Keratinocyte (primary cell): Measurements from ENCODE around the gene RFX8. TPM values are rescaled to one million over a fixed set of nuclear protein-coding genes. Genes with fewer than 3 reads are reported as not detected.

ENCODE experiments used
- DNase-seq: peaks from one replicate; pipeline ENCODE4 v3.0.0-alpha.2; 2011; ENCODE audit warnings: low read depth, missing footprints, low spot score
- FAIRE-seq: peaks from 2 replicates; lab custom pipeline; 2011; peaks lifted over from hg19 to GRCh38; lab: Jason Lieb, UNC
- H2AFZ ChIP-seq: 2 replicates; pipeline ENCODE4 v1.6.0; 2012; ENCODE audit warnings: low read length, control low read depth, inconsistent platforms; ENCODE audit not compliant: control insufficient read depth
- H3K27ac ChIP-seq: 2 replicates; pipeline ENCODE4 v1.5.1; 2011; ENCODE audit warnings: low read length; ENCODE audit not compliant: control insufficient read depth, insufficient read depth
- H3K27me3 ChIP-seq: 3 replicates; pipeline ENCODE4 v1.6.0; 2011; ENCODE audit warnings: low read length; ENCODE audit not compliant: control insufficient read depth, insufficient read depth; ENCODE audit errors: extremely low read depth
- H3K36me3 ChIP-seq, 2 experiments: 2 replicates in 1 of 2; 3 replicates in 1 of 2; pipeline ENCODE4 v1.5.1; 2011; ENCODE audit warnings: low read length in 2 of 2, mild to moderate bottlenecking in 1 of 2; ENCODE audit not compliant: control insufficient read depth in 2 of 2, insufficient read depth in 2 of 2; ENCODE audit errors: extremely low read depth in 1 of 2
- H3K4me1 ChIP-seq: 3 replicates; pipeline ENCODE4 v1.5.1; 2011; ENCODE audit warnings: low read length; ENCODE audit not compliant: control insufficient read depth, insufficient read depth; ENCODE audit errors: extremely low read depth
- H3K4me2 ChIP-seq: 3 replicates; pipeline ENCODE4 v1.6.0; 2011; ENCODE audit warnings: low read depth, low read length; ENCODE audit not compliant: control insufficient read depth, insufficient read depth; ENCODE audit errors: extremely low read depth
- H3K4me3 ChIP-seq, 3 experiments: fragments of 200-600 bp in 1 of 3; sonication (generic) in 1 of 3; 2 replicates in 2 of 3; 3 replicates in 1 of 3; pipeline ENCODE4 v1.5.1; 2011 to 2016; ENCODE audit warnings: low read length in 3 of 3, mild to moderate bottlenecking in 3 of 3, control low read depth in 2 of 3, inconsistent platforms in 1 of 3, low read depth in 1 of 3, mixed read lengths in 1 of 3, mixed run types in 1 of 3, moderate library complexity in 1 of 3; ENCODE audit not compliant: control insufficient read depth in 2 of 3, insufficient read depth in 2 of 3; ENCODE audit errors: extremely low read depth in 1 of 3
- H3K79me2 ChIP-seq: 2 replicates; pipeline ENCODE4 v1.6.0; 2012; ENCODE audit warnings: low read length; ENCODE audit not compliant: control insufficient read depth, insufficient read depth
- H3K9ac ChIP-seq: 3 replicates; pipeline ENCODE4 v1.6.0; 2011; ENCODE audit warnings: low read length; ENCODE audit not compliant: control insufficient read depth, insufficient read depth; ENCODE audit errors: extremely low read depth
- H3K9me1 ChIP-seq: 3 replicates; pipeline ENCODE4 v1.6.0; 2011; ENCODE audit warnings: low read length; ENCODE audit not compliant: control insufficient read depth, insufficient read depth; ENCODE audit errors: extremely low read depth
- H3K9me3 ChIP-seq: 2 replicates; pipeline ENCODE4 v1.5.1; 2012; ENCODE audit warnings: low read depth, low read length; ENCODE audit not compliant: control insufficient read depth
- H4K20me1 ChIP-seq: 3 replicates; pipeline ENCODE4 v1.6.0; 2011; ENCODE audit warnings: low read length; ENCODE audit not compliant: control insufficient read depth, insufficient read depth; ENCODE audit errors: extremely low read depth
- EZH2 ChIP-seq: IDR thresholded peaks from one replicate; pipeline ENCODE4 v1.6.1; 2012; ENCODE audit warnings: inconsistent platforms, mild to moderate bottlenecking, low read length, moderate library complexity
- dilution Hi-C: fragments of 300-500 bp; cut with MboI; formaldehyde crosslinking; loops from one replicate; pipeline ENCODE4 v1.7.0; 2020; ENCODE audit warnings: low sequenced_read_pairs; ENCODE audit not compliant: extremely low pct_ligation_motif_present
- polyA plus RNA-seq, 5 experiments: library from polyadenylated mRNA; depleted of rRNA in 3 of 5; stranded (reverse) in 3 of 5; stranded (forward) in 1 of 5; unstranded in 1 of 5; fragments of >200 nt; gene quantifications; 1 replicate in 1 of 5; 2 replicates in 3 of 5; 3 replicates in 1 of 5; pipeline versions ENCODE4 v1.2.1 to v1.2.3, GENCODE V29; 2011 to 2012; ENCODE audit warnings: missing spikeins in 2 of 5, low read depth in 1 of 5, low replicate concordance in 1 of 5
- TF ChIP-seq, protein P1 (sequence below), 3 experiments: IDR thresholded peaks in 1 of 3; conservative IDR thresholded peaks in 1 of 3; optimal IDR thresholded peaks in 1 of 3; 2 replicates in 2 of 3; 3 replicates in 1 of 3; pipeline versions ENCODE3 to v1.5.1; 2011; ENCODE audit warnings: low read length in 3 of 3, mild to moderate bottlenecking in 3 of 3, moderate library complexity in 2 of 3, control low read depth in 1 of 3, inconsistent platforms in 1 of 3; ENCODE audit not compliant: insufficient read depth in 2 of 3; ENCODE audit errors: extremely low read depth in 1 of 3

Gene RFX8
- polyA plus RNA-seq, 1 donor (not counting 4 experiments of a cell fraction or from before 2014, with no cell fraction given): 0.05 TPM

- Histone ChIP-seq H3K9me1 (no peaks in the 10 kb centered on the region), H3K27me3 (no peaks in the 10 kb centered on the region), H3K9me3 (peaks cover 8% of the 10 kb centered on the region), H4K20me1 (no peaks in the 10 kb centered on the region), H2AFZ (no peak overlapping the region), H3K36me3 (no peaks in the 10 kb centered on the region), H3K4me3 (no peak overlapping the region), H3K79me2 (no peaks in the 10 kb centered on the region), H3K4me1 (peaks cover 18% of the 10 kb centered on the region), H3K4me2 (no peak overlapping the region), H3K27ac (no peak overlapping the region), H3K9ac (no peak overlapping the region)
- dilution Hi-C loops: no loop called here
- DNase-seq (no peak), FAIRE-seq (no peak)
- TF ChIP-seq, protein P1, sequence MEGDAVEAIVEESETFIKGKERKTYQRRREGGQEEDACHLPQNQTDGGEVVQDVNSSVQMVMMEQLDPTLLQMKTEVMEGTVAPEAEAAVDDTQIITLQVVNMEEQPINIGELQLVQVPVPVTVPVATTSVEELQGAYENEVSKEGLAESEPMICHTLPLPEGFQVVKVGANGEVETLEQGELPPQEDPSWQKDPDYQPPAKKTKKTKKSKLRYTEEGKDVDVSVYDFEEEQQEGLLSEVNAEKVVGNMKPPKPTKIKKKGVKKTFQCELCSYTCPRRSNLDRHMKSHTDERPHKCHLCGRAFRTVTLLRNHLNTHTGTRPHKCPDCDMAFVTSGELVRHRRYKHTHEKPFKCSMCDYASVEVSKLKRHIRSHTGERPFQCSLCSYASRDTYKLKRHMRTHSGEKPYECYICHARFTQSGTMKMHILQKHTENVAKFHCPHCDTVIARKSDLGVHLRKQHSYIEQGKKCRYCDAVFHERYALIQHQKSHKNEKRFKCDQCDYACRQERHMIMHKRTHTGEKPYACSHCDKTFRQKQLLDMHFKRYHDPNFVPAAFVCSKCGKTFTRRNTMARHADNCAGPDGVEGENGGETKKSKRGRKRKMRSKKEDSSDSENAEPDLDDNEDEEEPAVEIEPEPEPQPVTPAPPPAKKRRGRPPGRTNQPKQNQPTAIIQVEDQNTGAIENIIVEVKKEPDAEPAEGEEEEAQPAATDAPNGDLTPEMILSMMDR (optimal IDR thresholded peaks at IDR 0.05 in 1 of 3, IDR thresholded peaks at IDR 0.05 in 1 of 3, conservative IDR thresholded peaks at IDR 0.05 in 1 of 3; ENCODE audit: extremely low read depth in 1 of 3, insufficient read depth in 2 of 3, low read length in 3 of 3): no peak
- no peak for TF ChIP-seq EZH2
Measured at GRCh38 chr2:101512993-101513392, 38.1 kb upstream of the RFX8 start.

GRCh38 chr2:101511381-101511780, 36.5 kb upstream of the RFX8 start:
- dilution Hi-C loops: no loop called here
- H3K27ac ChIP-seq: no peak overlapping the region
- no peaks in the 10 kb centered on the region for H3K79me2 ChIP-seq
- no peak overlapping the region for H3K4me3 ChIP-seq
- H3K27me3 ChIP-seq: no peaks in the 10 kb centered on the region
- H3K9ac ChIP-seq: no peak overlapping the region
- no peaks in the 10 kb centered on the region for H3K36me3 ChIP-seq
- DNase-seq (no peak), FAIRE-seq (no peak)
- no peak overlapping the region for H2AFZ ChIP-seq
- TF ChIP-seq EZH2: no peak
- TF ChIP-seq, protein P1 (optimal IDR thresholded peaks at IDR 0.05 in 1 of 3, IDR thresholded peaks at IDR 0.05 in 1 of 3, conservative IDR thresholded peaks at IDR 0.05 in 1 of 3; ENCODE audit: extremely low read depth in 1 of 3, insufficient read depth in 2 of 3, low read length in 3 of 3): no peak
- peaks cover 3% of the 10 kb centered on the region for H3K9me3 ChIP-seq
- peaks cover 7% of the 10 kb centered on the region for H3K4me1 ChIP-seq
- no peaks in the 10 kb centered on the region for H3K9me1 ChIP-seq
- no peaks in the 10 kb centered on the region for H4K20me1 ChIP-seq
- H3K4me2 ChIP-seq: no peak overlapping the region
